HEK293 (cell line): ENCODE data around the gene PWP1.

Experiments
- CTCF ChIA-PET: fragments of 350-600 bp; formaldehyde crosslinking; extraction: SDS; loops from one replicate; lab custom pipeline; 2021; ENCODE audit warnings: antibody characterized with exemption; lab: Yijun Ruan, JAX
- POLR2A ChIA-PET: fragments of 300-600 bp; formaldehyde crosslinking; extraction: SDS; loops from one replicate; lab custom pipeline; 2020; ENCODE audit warnings: antibody characterized with exemption, inconsistent platforms; lab: Yijun Ruan, JAX
- H3K27ac ChIP-seq: fragments of 200-500 bp; sonication (Bioruptor generic); 2 replicates; pipeline ENCODE4 v1.5.1; 2014; ENCODE audit warnings: low read depth, low read length, control low read depth, inconsistent platforms; ENCODE audit errors: extremely low read depth
- H3K36me3 ChIP-seq, 2 experiments: fragments of 200-500 bp in 1 of 2; sonication (Bioruptor generic) in 1 of 2; 1 replicate in 1 of 2; 2 replicates in 1 of 2; pipeline ENCODE4 v1.5.1; 2014 to 2017; ENCODE audit warnings: inconsistent platforms in 2 of 2, low read length in 2 of 2; ENCODE audit not compliant: control insufficient read depth in 2 of 2, insufficient read depth in 1 of 2
- H3K4me1 ChIP-seq: fragments of 200-500 bp; sonication (Bioruptor generic); 2 replicates; pipeline ENCODE4 v1.5.1; 2014; ENCODE audit warnings: mild to moderate bottlenecking, low read length, inconsistent platforms; ENCODE audit not compliant: control insufficient read depth, insufficient read depth
- H3K4me3 ChIP-seq: 2 replicates; pipeline ENCODE4 v1.5.1; 2011; ENCODE audit warnings: low read depth, mild to moderate bottlenecking, control low read depth, low read length, moderate library complexity
- H3K9me3 ChIP-seq: fragments of 200-500 bp; sonication (Bioruptor generic); 2 replicates; pipeline ENCODE4 v1.5.1; 2014; ENCODE audit warnings: low read depth, low read length, inconsistent platforms; ENCODE audit not compliant: control insufficient read depth, insufficient read depth
- GLIS2 ChIP-seq: fragments of 450-650 bp; formaldehyde crosslinking; IDR thresholded peaks from 2 replicates; pipeline ENCODE4 v1.5.1; 2016; ENCODE audit warnings: missing biosample characterization, missing genetic modification characterization
- KLF1 ChIP-seq: fragments of 450-650 bp; formaldehyde crosslinking; IDR thresholded peaks from 2 replicates; pipeline ENCODE4 v1.5.1; 2016; ENCODE audit warnings: missing biosample characterization, missing genetic modification characterization
- KLF16 ChIP-seq: fragments of 450-650 bp; formaldehyde crosslinking; IDR thresholded peaks from 2 replicates; pipeline ENCODE4 v1.5.1; 2017; ENCODE audit warnings: missing biosample characterization, missing genetic modification characterization
- MEIS1 ChIP-seq: sonication (generic); formaldehyde crosslinking; IDR thresholded peaks from 2 replicates; pipeline ENCODE4 v1.8.1; 2022; ENCODE audit warnings: missing genetic modification reagents, mild to moderate bottlenecking, borderline replicate concordance
- MYNN ChIP-seq: fragments of 450-650 bp; formaldehyde crosslinking; IDR thresholded peaks from 2 replicates; pipeline ENCODE4 v1.5.1; 2016; ENCODE audit warnings: missing biosample characterization, missing genetic modification characterization, borderline replicate concordance
- RBAK ChIP-seq: fragments of 450-650 bp; formaldehyde crosslinking; IDR thresholded peaks from 2 replicates; pipeline ENCODE4 v1.5.1; 2016; ENCODE audit warnings: missing biosample characterization, missing genetic modification characterization
- YY2 ChIP-seq: fragments of 450-650 bp; formaldehyde crosslinking; IDR thresholded peaks from 2 replicates; pipeline ENCODE4 v1.5.1; 2016; ENCODE audit warnings: missing biosample characterization, missing genetic modification characterization
- ZBTB1 ChIP-seq: fragments of 450-650 bp; formaldehyde crosslinking; IDR thresholded peaks from 2 replicates; pipeline ENCODE4 v1.5.1; 2016; ENCODE audit warnings: missing biosample characterization, missing genetic modification characterization
- ZBTB7A ChIP-seq: fragments of 450-650 bp; formaldehyde crosslinking; IDR thresholded peaks from 2 replicates; pipeline ENCODE4 v1.5.1; 2016; ENCODE audit warnings: low read depth, missing biosample characterization, missing genetic modification characterization
- ZNF10 ChIP-seq: fragments of 450-650 bp; formaldehyde crosslinking; IDR thresholded peaks from 2 replicates; pipeline ENCODE4 v1.5.1; 2017; ENCODE audit warnings: missing biosample characterization, missing genetic modification characterization
- ZNF132 ChIP-seq: fragments of 450-650 bp; formaldehyde crosslinking; IDR thresholded peaks from 2 replicates; pipeline ENCODE4 v1.5.1; 2017; ENCODE audit warnings: missing biosample characterization, missing genetic modification characterization, borderline replicate concordance
- ZNF184 ChIP-seq: fragments of 450-650 bp; IDR thresholded peaks from 2 replicates; pipeline ENCODE4 v1.5.1; 2018; ENCODE audit warnings: missing biosample characterization, mild to moderate bottlenecking, missing genetic modification characterization
- ZNF211 ChIP-seq: fragments of 450-650 bp; formaldehyde crosslinking; IDR thresholded peaks from 2 replicates; pipeline ENCODE4 v1.5.1; 2016; ENCODE audit warnings: low read depth, missing biosample characterization, missing genetic modification characterization
- ZNF214 ChIP-seq: fragments of 450-650 bp; formaldehyde crosslinking; IDR thresholded peaks from 2 replicates; pipeline ENCODE4 v1.5.1; 2017; ENCODE audit warnings: missing biosample characterization, mild to moderate bottlenecking, missing genetic modification characterization, borderline replicate concordance
- ZNF223 ChIP-seq: fragments of 450-650 bp; formaldehyde crosslinking; IDR thresholded peaks from 2 replicates; pipeline ENCODE4 v1.5.1; 2016; ENCODE audit warnings: missing biosample characterization, missing genetic modification characterization
- ZNF311 ChIP-seq: fragments of 450-650 bp; formaldehyde crosslinking; IDR thresholded peaks from 2 replicates; pipeline ENCODE4 v1.5.1; 2017; ENCODE audit warnings: missing biosample characterization, missing genetic modification characterization, borderline replicate concordance
- ZNF324 ChIP-seq: fragments of 450-650 bp; formaldehyde crosslinking; IDR thresholded peaks from 2 replicates; pipeline ENCODE4 v1.5.1; 2016; ENCODE audit warnings: missing biosample characterization, missing genetic modification characterization
- ZNF391 ChIP-seq: fragments of 450-650 bp; formaldehyde crosslinking; IDR thresholded peaks from 2 replicates; pipeline ENCODE4 v1.5.1; 2016; ENCODE audit warnings: low read depth, missing biosample characterization, missing genetic modification characterization, borderline replicate concordance
- ZNF433 ChIP-seq: fragments of 450-650 bp; formaldehyde crosslinking; IDR thresholded peaks from 2 replicates; pipeline ENCODE4 v1.5.1; 2016; ENCODE audit warnings: missing biosample characterization, missing genetic modification characterization, low read depth
- ZNF501 ChIP-seq: fragments of 450-650 bp; formaldehyde crosslinking; IDR thresholded peaks from 2 replicates; pipeline ENCODE4 v1.5.1; 2016; ENCODE audit warnings: missing biosample characterization, missing genetic modification characterization
- ZNF514 ChIP-seq: fragments of 450-650 bp; formaldehyde crosslinking; IDR thresholded peaks from 2 replicates; pipeline ENCODE4 v1.5.1; 2016; ENCODE audit warnings: missing biosample characterization, missing genetic modification characterization
- ZNF529 ChIP-seq: fragments of 450-650 bp; formaldehyde crosslinking; IDR thresholded peaks from 2 replicates; pipeline ENCODE4 v1.5.1; 2017; ENCODE audit warnings: missing genetic modification characterization, missing biosample characterization; ENCODE audit not compliant: insufficient replicate concordance
- ZNF530 ChIP-seq: fragments of 450-650 bp; formaldehyde crosslinking; IDR thresholded peaks from 2 replicates; pipeline ENCODE4 v1.5.1; 2016; ENCODE audit warnings: low read depth, missing biosample characterization, missing genetic modification characterization
- ZNF549 ChIP-seq: fragments of 450-650 bp; IDR thresholded peaks from 2 replicates; pipeline ENCODE4 v1.5.1; 2018; ENCODE audit warnings: missing biosample characterization, missing genetic modification characterization, mild to moderate bottlenecking, inconsistent platforms, moderate library complexity
- ZNF580 ChIP-seq: fragments of 450-650 bp; formaldehyde crosslinking; IDR thresholded peaks from 2 replicates; pipeline ENCODE4 v1.5.1; 2016; ENCODE audit warnings: missing biosample characterization, missing genetic modification characterization
- ZNF677 ChIP-seq: fragments of 450-650 bp; IDR thresholded peaks from 2 replicates; pipeline ENCODE4 v1.5.0; 2018; ENCODE audit warnings: missing biosample characterization, mild to moderate bottlenecking, missing genetic modification characterization, moderate library complexity
- ZNF707 ChIP-seq: fragments of 450-650 bp; formaldehyde crosslinking; IDR thresholded peaks from 2 replicates; pipeline ENCODE4 v1.5.1; 2016; ENCODE audit warnings: missing biosample characterization, missing genetic modification characterization
- ZNF791 ChIP-seq: fragments of 450-650 bp; formaldehyde crosslinking; IDR thresholded peaks from 2 replicates; pipeline ENCODE4 v1.5.1; 2016; ENCODE audit warnings: missing biosample characterization, missing genetic modification characterization
- ZXDB ChIP-seq: fragments of 450-650 bp; formaldehyde crosslinking; IDR thresholded peaks from 2 replicates; pipeline ENCODE4 v1.5.1; 2016; ENCODE audit warnings: missing biosample characterization, missing genetic modification characterization
- TF ChIP-seq, protein P1 (sequence below): fragments of 450-650 bp; formaldehyde crosslinking; IDR thresholded peaks from 2 replicates; pipeline ENCODE4 v1.5.1; 2016; ENCODE audit warnings: missing biosample characterization, missing genetic modification characterization

Gene PWP1

GRCh38 chr12:107661830-107662229 is 23.8 kb upstream of the PWP1 start:
- H3K4me1 ChIP-seq: no peaks in the 10 kb centered on the region
- no peak overlapping the region for H3K27ac ChIP-seq
- no peaks in the 10 kb centered on the region for H3K9me3 ChIP-seq
- H3K4me3 ChIP-seq: no peak overlapping the region
- ChIA-PET CTCF (interaction anchor here (0.7 kb wide), 1 partner anchor 9 kb away, joined by 3 read pairs; no protein-coding TSS in a partner anchor), POLR2A (no interaction called here)
- TF ChIP-seq ZNF501 (tag by site-specific recombination) (no peak), ZNF311 (tag by site-specific recombination) (no peak), ZNF791 (no peak), ZNF549 (no peak), ZNF324 (tag by site-specific recombination) (no peak), ZNF10 (tag by site-specific recombination) (no peak), KLF1 (tag by site-specific recombination) (no peak), ZNF529 (no peak), GLIS2 (tag by site-specific recombination) (no peak), YY2 (tag by site-specific recombination) (no peak), MEIS1 (no peak), KLF16 (tag by site-specific recombination) (no peak)
- no peaks in the 10 kb centered on the region for H3K36me3 ChIP-seq

- H3K27ac ChIP-seq: no peak overlapping the region
- no peaks in the 10 kb centered on the region for H3K9me3 ChIP-seq
- H3K4me1 ChIP-seq: no peaks in the 10 kb centered on the region
- ChIA-PET CTCF (no interaction called here), POLR2A (no interaction called here)
- no peaks in the 10 kb centered on the region for H3K36me3 ChIP-seq
- no peak overlapping the region for H3K4me3 ChIP-seq
- TF ChIP-seq ZXDB (no peak), ZNF530 (tag by site-specific recombination) (no peak), ZNF214 (no peak), ZNF184 (tag by site-specific recombination) (no peak), RBAK (tag by site-specific recombination) (no peak), ZNF324 (tag by site-specific recombination) (no peak)
- TF ChIP-seq, protein P1, sequence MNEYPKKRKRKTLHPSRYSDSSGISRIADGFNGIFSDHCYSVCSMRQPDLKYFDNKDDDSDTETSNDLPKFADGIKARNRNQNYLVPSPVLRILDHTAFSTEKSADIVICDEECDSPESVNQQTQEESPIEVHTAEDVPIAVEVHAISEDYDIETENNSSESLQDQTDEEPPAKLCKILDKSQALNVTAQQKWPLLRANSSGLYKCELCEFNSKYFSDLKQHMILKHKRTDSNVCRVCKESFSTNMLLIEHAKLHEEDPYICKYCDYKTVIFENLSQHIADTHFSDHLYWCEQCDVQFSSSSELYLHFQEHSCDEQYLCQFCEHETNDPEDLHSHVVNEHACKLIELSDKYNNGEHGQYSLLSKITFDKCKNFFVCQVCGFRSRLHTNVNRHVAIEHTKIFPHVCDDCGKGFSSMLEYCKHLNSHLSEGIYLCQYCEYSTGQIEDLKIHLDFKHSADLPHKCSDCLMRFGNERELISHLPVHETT (tag by site-specific recombination): no peak
Observed at GRCh38 chr12:107662484-107662883, 23.1 kb upstream of the PWP1 start.

- POLR2A ChIA-PET: no interaction called here
- Histone ChIP-seq H3K4me1 (no peaks in the 10 kb centered on the region), H3K4me3 (no peak overlapping the region), H3K36me3 (no peaks in the 10 kb centered on the region), H3K9me3 (no peaks in the 10 kb centered on the region), H3K27ac (no peak overlapping the region)
- CTCF ChIA-PET: interaction anchor here (0.6 kb wide), 1 partner anchor 538 kb away, joined by 3 read pairs; no protein-coding TSS in a partner anchor
- no peak for TF ChIP-seq ZNF514 (tag by site-specific recombination)
- no peak for TF ChIP-seq ZNF391 (tag by site-specific recombination)
- TF ChIP-seq ZNF433: no peak
- TF ChIP-seq ZNF707: no peak
- TF ChIP-seq ZNF677 (tag by site-specific recombination): no peak
- no peak for TF ChIP-seq YY2 (tag by site-specific recombination)
- no peak for TF ChIP-seq ZBTB1 (tag by site-specific recombination)
- TF ChIP-seq ZNF580: no peak
- no peak for TF ChIP-seq ZNF132
- no peak for TF ChIP-seq MYNN (tag by site-specific recombination)
- TF ChIP-seq ZBTB7A (tag by site-specific recombination): no peak
- no peak for TF ChIP-seq ZNF211 (tag by site-specific recombination)
- no peak for TF ChIP-seq ZNF223 (tag by site-specific recombination)
Observed at GRCh38 chr12:107663277-107663676, 22.3 kb upstream of the PWP1 start.
